ENCODE results near the gene RCC2.
A peak's percentile ranks its signal among the peaks of the same experiment; 100 is the strongest.
"Not testable (repeated sequence)": the region's sequence is repeated elsewhere in the genome, so short reads cannot be mapped to it uniquely, and the experiment has no call there.

RCC2 gene
- 57.2 to 75.5 (median 62.9) reads per million in 3 donors for total RNA-seq

DNA sequence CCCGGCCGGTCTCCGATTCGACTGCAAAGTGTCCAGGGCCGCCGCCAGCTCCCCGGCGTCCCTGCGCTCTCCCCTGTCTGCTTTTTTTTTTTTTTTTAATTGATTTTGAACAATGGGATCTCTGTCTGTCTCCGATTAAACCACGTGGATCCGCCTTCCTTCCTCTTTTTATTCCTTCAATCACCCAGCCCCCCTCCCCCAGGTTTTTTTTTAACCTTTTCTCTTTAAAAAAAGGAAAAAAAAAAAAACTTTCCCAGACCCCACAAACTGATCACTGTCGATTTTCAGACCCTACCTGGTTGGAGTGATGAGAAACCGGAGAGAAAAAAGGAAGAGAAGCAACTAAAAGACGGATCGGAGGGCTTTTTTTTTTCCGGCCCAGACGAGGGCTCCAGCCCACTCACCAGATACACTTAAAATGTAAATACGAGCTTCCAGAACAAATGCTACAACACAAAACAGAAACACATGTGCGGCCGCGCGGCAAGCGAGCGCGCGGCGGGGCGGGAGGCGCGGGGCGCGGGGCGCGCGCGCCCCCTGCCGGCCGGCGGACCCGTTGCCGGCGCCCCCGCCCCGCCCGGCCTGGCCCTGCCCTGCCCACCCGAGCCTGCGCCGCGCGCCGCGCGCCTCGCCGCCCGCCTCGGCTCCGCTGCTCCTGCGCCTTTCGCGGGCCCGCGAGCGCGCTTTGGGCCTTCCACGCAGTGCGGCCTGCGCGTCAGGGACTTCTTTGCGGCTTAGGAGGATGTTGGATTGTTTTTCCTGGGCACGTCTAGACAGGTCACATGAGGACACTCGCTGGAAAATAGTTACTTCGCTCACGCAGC is at the start of gene RCC2:
RCC2 (minus strand) TSS at position 428 of the 824 bp plus-strand sequence. CDS start 1,163 bp downstream, outside the sequence.
- H3K9me3 ChIP-seq (ENCODE audit: control insufficient read depth, low read length) = no peaks in the 10 kb centered on the region
- H3K4me3 ChIP-seq (ENCODE audit: insufficient read depth, low read depth, low read length, poor library complexity, severe bottlenecking) = peak within 1 kb of the TSS; percentile 96
- peak within 1 kb of the TSS; percentile 85 for H3K27ac ChIP-seq (ENCODE audit: insufficient read depth, low read length, poor library complexity, severe bottlenecking)
- no peaks in the 10 kb centered on the region for H3K36me3 ChIP-seq (ENCODE audit: control insufficient read depth, insufficient read depth, low read length)
- peaks cover 10% of the 10 kb centered on the region for H3K4me1 ChIP-seq (ENCODE audit: control insufficient read depth, insufficient read depth, low read length, poor library complexity, severe bottlenecking)
- DNase-seq = peak; percentile 58 to 65 (median 60)
- no peaks in the 10 kb centered on the region for H3K27me3 ChIP-seq (replicated peaks; ENCODE audit: control insufficient read depth, insufficient read depth, low read length, poor library complexity, severe bottlenecking)

DNA sequence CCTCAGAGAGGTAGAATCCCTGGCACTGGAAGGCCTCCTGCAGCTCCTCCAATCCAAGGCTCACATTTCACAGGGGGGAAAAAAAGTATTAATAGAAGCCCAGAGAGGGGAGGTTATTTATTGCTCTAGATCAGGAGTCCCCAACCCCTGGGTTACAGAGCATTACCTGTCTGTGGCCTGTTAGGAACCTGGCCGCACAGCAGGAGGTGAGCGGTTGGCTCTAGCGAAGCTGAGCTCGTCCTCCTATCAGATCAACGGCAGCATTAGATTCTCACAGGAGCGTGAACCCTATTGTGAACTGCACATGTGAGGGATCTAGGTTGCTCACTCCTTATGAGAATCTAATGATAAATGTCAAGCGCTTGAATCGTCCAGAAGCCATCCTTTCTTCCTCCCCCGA is 46.8 kb upstream of the RCC2 start:
- no peak for DNase-seq
- Histone ChIP-seq H3K36me3 (ENCODE audit: control insufficient read depth, insufficient read depth, low read length) (no peaks in the 10 kb centered on the region), H3K4me1 (ENCODE audit: control insufficient read depth, insufficient read depth, low read length, poor library complexity, severe bottlenecking) (no peaks in the 10 kb centered on the region), H3K4me3 (ENCODE audit: insufficient read depth, low read depth, low read length, poor library complexity, severe bottlenecking) (no peak overlapping the region), H3K27me3 (replicated peaks; ENCODE audit: control insufficient read depth, insufficient read depth, low read length, poor library complexity, severe bottlenecking) (no peaks in the 10 kb centered on the region), H3K27ac (ENCODE audit: insufficient read depth, low read length, poor library complexity, severe bottlenecking) (no peak overlapping the region), H3K9me3 (ENCODE audit: control insufficient read depth, low read length) (no peaks in the 10 kb centered on the region)

DNA sequence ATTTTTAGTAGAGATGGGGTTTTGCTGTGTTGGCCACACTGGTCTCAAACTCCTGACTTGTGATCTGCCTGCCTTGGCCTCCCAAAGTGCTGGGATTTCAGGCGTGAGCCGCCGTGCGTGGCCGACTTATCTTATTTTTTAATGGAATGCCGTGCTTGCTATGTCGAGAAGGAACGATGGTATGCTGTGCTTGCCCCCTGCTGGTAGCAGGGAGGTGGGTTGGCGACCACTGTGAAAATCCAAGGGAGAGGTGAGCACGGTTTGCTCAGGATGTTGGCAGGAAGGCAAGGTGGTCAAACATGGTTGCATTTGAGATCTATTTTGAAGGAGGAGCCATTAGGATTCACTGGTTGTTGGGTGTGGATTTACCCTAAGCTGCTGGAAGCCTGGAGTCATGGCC is 45.8 kb upstream of the RCC2 start:
- Histone ChIP-seq H3K36me3 (ENCODE audit: control insufficient read depth, insufficient read depth, low read length) (no peaks in the 10 kb centered on the region), H3K9me3 (ENCODE audit: control insufficient read depth, low read length) (no peaks in the 10 kb centered on the region), H3K27ac (ENCODE audit: insufficient read depth, low read length, poor library complexity, severe bottlenecking) (no peak overlapping the region), H3K4me3 (ENCODE audit: insufficient read depth, low read depth, low read length, poor library complexity, severe bottlenecking) (no peak overlapping the region), H3K4me1 (ENCODE audit: control insufficient read depth, insufficient read depth, low read length, poor library complexity, severe bottlenecking) (no peaks in the 10 kb centered on the region), H3K27me3 (replicated peaks; ENCODE audit: control insufficient read depth, insufficient read depth, low read length, poor library complexity, severe bottlenecking) (no peaks in the 10 kb centered on the region)
- no peak for DNase-seq

GRCh38 chr1:17481981-17482380 is 42.5 kb upstream of the RCC2 start:
- not testable (repeated sequence) for H3K4me1 ChIP-seq (ENCODE audit: control insufficient read depth, insufficient read depth, low read length, poor library complexity, severe bottlenecking); H3K27ac ChIP-seq (ENCODE audit: insufficient read depth, low read length, poor library complexity, severe bottlenecking); H3K36me3 ChIP-seq (ENCODE audit: control insufficient read depth, insufficient read depth, low read length); H3K9me3 ChIP-seq (ENCODE audit: control insufficient read depth, low read length); H3K4me3 ChIP-seq (ENCODE audit: insufficient read depth, low read depth, low read length, poor library complexity, severe bottlenecking); DNase-seq; H3K27me3 ChIP-seq (replicated peaks; ENCODE audit: control insufficient read depth, insufficient read depth, low read length, poor library complexity, severe bottlenecking)

GRCh38 chr1:17480846-17481245 is 41.4 kb upstream of the RCC2 start:
- Histone ChIP-seq H3K4me1 (ENCODE audit: control insufficient read depth, insufficient read depth, low read length, poor library complexity, severe bottlenecking) (no peaks in the 10 kb centered on the region), H3K4me3 (ENCODE audit: insufficient read depth, low read depth, low read length, poor library complexity, severe bottlenecking) (no peak overlapping the region), H3K9me3 (ENCODE audit: control insufficient read depth, low read length) (no peaks in the 10 kb centered on the region), H3K27me3 (replicated peaks; ENCODE audit: control insufficient read depth, insufficient read depth, low read length, poor library complexity, severe bottlenecking) (no peaks in the 10 kb centered on the region), H3K27ac (ENCODE audit: insufficient read depth, low read length, poor library complexity, severe bottlenecking) (no peak overlapping the region), H3K36me3 (ENCODE audit: control insufficient read depth, insufficient read depth, low read length) (no peaks in the 10 kb centered on the region)
- DNase-seq = no peak

DNA sequence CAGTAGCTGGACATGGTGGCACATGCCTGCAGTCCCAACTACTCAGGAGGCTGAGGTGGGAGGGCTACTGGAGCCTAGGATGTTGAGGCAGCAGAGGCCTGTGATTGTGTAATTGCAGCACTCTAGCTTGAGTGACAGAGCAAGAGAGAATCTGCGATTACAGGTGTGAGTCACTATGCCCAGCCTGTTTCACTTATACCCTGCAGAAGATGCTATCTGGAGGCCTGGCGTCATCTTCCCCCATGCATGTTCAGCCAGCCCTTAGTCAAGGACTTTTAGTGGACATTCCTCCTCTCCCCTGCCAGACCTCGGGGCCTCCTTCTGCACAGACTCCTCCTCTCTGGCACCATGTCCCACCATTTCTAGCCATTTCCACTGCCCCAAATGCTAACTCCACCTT is 36.3 kb upstream of the RCC2 start:
- no peaks in the 10 kb centered on the region for H3K4me1 ChIP-seq (ENCODE audit: control insufficient read depth, insufficient read depth, low read length, poor library complexity, severe bottlenecking)
- H3K27ac ChIP-seq (ENCODE audit: insufficient read depth, low read length, poor library complexity, severe bottlenecking) = no peak overlapping the region
- no peak for DNase-seq

DNA sequence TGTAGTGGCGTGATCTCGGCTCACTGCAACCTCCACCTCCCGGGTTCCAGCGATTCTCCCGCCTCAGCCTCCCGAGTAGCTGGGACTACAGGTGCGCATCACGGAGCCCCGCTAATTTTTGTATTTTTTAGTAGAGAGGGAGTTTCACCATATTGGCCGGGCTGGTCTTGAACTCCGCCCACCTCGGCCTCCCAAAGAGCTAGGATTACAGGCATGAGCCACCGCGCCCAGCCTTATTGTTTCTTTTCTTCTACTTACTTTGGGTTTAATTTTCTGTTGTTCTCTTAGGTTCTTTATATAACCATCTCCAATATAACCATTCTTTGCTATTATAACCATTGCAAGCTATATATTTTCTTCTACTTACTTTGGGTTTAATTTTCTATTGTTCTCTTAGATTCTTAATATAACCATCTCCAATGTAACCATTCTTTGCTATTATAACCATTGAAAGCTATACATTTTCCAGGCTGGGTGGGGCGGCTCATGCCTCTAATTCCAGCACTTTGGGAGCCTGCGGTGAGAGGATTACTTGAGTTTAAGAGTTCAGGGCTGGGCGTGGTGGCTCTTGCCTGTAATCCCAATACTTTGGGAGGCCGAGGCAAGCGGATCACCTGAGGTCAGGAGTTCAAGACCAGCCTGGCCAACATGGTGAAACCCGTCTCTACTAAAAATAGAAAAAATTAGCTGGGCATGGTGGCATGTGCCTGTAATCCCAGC is 35.5 kb upstream of the RCC2 start:
- not testable (repeated sequence) for H3K9me3 ChIP-seq (ENCODE audit: control insufficient read depth, low read length); H3K4me1 ChIP-seq (ENCODE audit: control insufficient read depth, insufficient read depth, low read length, poor library complexity, severe bottlenecking); DNase-seq; H3K36me3 ChIP-seq (ENCODE audit: control insufficient read depth, insufficient read depth, low read length); H3K4me3 ChIP-seq (ENCODE audit: insufficient read depth, low read depth, low read length, poor library complexity, severe bottlenecking); H3K27me3 ChIP-seq (replicated peaks; ENCODE audit: control insufficient read depth, insufficient read depth, low read length, poor library complexity, severe bottlenecking); H3K27ac ChIP-seq (ENCODE audit: insufficient read depth, low read length, poor library complexity, severe bottlenecking)

More for the DNA sequence above, 36.3 kb upstream of the RCC2 start:
- Histone ChIP-seq H3K36me3 (ENCODE audit: control insufficient read depth, insufficient read depth, low read length) (no peaks in the 10 kb centered on the region), H3K9me3 (ENCODE audit: control insufficient read depth, low read length) (no peaks in the 10 kb centered on the region), H3K27me3 (replicated peaks; ENCODE audit: control insufficient read depth, insufficient read depth, low read length, poor library complexity, severe bottlenecking) (no peaks in the 10 kb centered on the region), H3K4me3 (ENCODE audit: insufficient read depth, low read depth, low read length, poor library complexity, severe bottlenecking) (no peak overlapping the region)

DNA sequence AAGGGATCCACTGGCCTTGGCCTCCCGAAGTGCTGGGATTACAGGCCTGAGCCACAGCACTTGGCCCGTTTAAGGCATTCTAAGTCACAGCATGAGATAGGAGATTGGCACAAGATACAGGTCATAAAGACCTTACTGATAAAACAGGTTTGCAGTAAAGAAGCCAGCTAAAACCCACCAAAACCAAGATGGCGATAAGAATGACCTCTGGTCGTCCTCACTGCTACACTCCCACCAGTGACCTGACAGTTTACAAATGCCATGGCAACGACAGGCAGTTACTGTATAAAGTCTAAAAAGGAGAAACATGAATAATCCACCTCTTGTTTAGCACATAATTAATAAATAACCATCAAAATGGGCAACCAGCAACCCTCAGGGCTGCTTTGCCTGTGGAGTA is 33.3 kb upstream of the RCC2 start:
- Histone ChIP-seq H3K27me3 (replicated peaks; ENCODE audit: control insufficient read depth, insufficient read depth, low read length, poor library complexity, severe bottlenecking) (no peaks in the 10 kb centered on the region), H3K4me3 (ENCODE audit: insufficient read depth, low read depth, low read length, poor library complexity, severe bottlenecking) (no peak overlapping the region), H3K9me3 (ENCODE audit: control insufficient read depth, low read length) (no peaks in the 10 kb centered on the region), H3K4me1 (ENCODE audit: control insufficient read depth, insufficient read depth, low read length, poor library complexity, severe bottlenecking) (no peaks in the 10 kb centered on the region), H3K36me3 (ENCODE audit: control insufficient read depth, insufficient read depth, low read length) (no peaks in the 10 kb centered on the region), H3K27ac (ENCODE audit: insufficient read depth, low read length, poor library complexity, severe bottlenecking) (no peak overlapping the region)
- DNase-seq = no peak

DNA sequence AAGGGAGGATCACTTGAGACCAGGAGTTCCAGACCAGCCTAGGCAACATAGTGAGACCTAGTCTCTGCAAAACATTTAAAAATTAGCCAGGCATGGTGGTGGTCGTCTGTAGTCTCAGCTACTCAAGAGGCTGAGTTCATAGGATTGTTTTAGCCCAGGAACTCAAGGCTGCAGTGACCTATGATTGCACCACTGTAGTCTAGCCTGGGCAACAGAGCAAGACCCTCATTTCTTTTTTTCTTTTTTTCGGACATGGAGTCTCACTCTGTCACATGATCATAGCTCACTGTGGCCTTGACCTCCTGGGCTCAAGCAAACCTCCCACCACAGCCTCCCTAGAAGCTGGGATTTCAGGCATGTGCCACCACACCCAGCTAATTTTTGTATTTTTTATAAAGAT is 31.9 kb upstream of the RCC2 start:
- H3K4me3 ChIP-seq (ENCODE audit: insufficient read depth, low read depth, low read length, poor library complexity, severe bottlenecking) = no peak overlapping the region
- H3K9me3 ChIP-seq (ENCODE audit: control insufficient read depth, low read length) = no peaks in the 10 kb centered on the region
- no peaks in the 10 kb centered on the region for H3K36me3 ChIP-seq (ENCODE audit: control insufficient read depth, insufficient read depth, low read length)
- no peaks in the 10 kb centered on the region for H3K27me3 ChIP-seq (replicated peaks; ENCODE audit: control insufficient read depth, insufficient read depth, low read length, poor library complexity, severe bottlenecking)
- no peak for DNase-seq
- no peaks in the 10 kb centered on the region for H3K4me1 ChIP-seq (ENCODE audit: control insufficient read depth, insufficient read depth, low read length, poor library complexity, severe bottlenecking)
- no peak overlapping the region for H3K27ac ChIP-seq (ENCODE audit: insufficient read depth, low read length, poor library complexity, severe bottlenecking)

All from effector memory CD4-positive, alpha-beta T cell (primary cell).